ENCODE data around the gene MYL9. TPM values are rescaled to one million over a fixed set of nuclear protein-coding genes. Genes with fewer than 3 reads are reported as not detected.

Gene MYL9
- total and polyA plus RNA-seq, 8 donors = 9.9 to 122 (median 31.7) TPM

DNA sequence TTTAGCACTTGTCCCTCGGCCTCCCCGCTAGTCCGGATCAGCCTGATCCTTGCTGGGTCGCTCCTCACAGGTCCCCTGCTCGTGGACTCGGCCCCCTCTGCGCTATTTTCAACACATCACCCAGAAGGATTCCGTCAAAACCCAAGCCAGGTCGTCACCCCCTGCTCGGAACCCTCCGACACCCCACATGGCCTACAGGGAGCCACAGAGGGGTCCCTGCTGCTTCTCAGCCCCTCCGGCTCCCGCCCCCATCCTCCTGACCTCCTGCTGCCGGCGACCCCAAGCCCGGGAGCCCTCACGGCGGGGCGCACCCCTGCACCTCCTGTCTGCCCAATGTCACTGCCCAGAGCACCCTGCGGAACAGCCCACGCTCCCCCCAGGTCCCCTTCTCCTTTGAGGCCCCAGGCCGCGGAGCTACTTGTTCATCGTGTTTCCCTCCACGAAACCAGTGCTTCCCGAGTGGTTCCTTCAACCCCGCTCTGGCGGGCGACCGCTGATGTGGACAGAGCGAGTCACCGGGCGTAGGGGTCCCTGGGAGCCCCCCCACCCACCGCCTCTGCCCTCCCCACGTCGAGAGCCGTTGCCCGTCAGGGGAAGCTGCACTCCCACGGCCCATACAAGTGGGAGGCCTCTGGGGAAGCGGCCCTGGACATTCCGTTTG lies 638 bp upstream of the MYL9 start:
- no peak for FAIRE-seq
- TF ChIP-seq, protein P1, sequence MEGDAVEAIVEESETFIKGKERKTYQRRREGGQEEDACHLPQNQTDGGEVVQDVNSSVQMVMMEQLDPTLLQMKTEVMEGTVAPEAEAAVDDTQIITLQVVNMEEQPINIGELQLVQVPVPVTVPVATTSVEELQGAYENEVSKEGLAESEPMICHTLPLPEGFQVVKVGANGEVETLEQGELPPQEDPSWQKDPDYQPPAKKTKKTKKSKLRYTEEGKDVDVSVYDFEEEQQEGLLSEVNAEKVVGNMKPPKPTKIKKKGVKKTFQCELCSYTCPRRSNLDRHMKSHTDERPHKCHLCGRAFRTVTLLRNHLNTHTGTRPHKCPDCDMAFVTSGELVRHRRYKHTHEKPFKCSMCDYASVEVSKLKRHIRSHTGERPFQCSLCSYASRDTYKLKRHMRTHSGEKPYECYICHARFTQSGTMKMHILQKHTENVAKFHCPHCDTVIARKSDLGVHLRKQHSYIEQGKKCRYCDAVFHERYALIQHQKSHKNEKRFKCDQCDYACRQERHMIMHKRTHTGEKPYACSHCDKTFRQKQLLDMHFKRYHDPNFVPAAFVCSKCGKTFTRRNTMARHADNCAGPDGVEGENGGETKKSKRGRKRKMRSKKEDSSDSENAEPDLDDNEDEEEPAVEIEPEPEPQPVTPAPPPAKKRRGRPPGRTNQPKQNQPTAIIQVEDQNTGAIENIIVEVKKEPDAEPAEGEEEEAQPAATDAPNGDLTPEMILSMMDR (IDR thresholded peaks at IDR 0.05) = no peak
- Histone ChIP-seq H3K4me1 (no peaks in the 10 kb centered on the region), H3K27ac (peak overlapping the region in 1 of 4 donors; percentile 48), H3K27me3 (no peaks in the 10 kb centered on the region), H3K9me3 (no peaks in the 10 kb centered on the region), H3K36me3 (no peaks in the 10 kb centered on the region), H3K4me3 (peak overlapping the region in 3 of 4 donors; percentile 24 to 40 (median 35))
- intact Hi-C loops (cut with DNase I) = no loop called here
- WGBS, 2 donors = 68 to 70% methylated on average over 39 to 41 of the region's 41 CpGs
- peak in 1 of 6 donors; percentile 74 for DNase-seq
- no peak for ATAC-seq

DNA sequence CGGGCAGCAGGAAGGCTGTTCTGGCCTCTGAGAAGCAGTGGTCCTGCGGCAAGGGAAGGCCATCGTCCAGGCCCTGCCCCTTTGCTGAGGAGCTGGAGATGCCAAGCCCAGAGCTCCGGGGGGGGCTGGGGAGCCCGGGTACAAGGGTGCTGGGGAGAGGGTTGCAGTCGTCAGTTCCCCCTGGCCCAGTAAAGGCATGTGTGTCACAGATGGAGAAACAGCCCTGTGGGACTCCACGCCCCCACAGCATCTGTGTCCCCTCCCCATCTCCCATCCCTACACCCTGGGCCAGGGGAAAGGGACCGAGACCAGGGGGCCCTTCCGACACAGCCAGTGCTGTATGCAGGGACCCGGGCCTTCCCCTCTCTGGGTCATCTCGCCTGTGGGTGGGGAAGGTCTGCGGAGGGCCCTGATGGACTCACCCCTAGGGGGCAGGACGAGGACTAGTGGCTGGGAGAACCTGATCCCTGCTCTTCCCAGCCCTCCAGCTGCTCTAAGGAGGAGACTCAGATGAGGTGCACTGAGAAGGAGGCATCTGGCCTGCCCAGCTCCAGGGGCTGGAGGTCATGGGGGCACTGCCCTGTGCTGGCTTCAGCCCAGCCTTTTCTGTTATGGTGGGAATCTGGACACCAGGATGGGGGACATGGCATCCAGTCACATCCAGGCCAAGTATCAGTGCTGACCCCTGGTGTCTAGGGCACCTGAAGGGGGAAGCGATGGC lies 609 bp downstream of the MYL9 start:
- Histone ChIP-seq H3K36me3 (no peaks in the 10 kb centered on the region), H3K27me3 (no peaks in the 10 kb centered on the region), H3K4me3 (peak overlapping the region; percentile 20 to 40 (median 30)), H3K9me3 (no peaks in the 10 kb centered on the region), H3K4me1 (no peaks in the 10 kb centered on the region), H3K27ac (peak overlapping the region in 1 of 4 donors; percentile 48)
- FAIRE-seq (no peak), ATAC-seq (peak; percentile 25 to 54 (median 47)), DNase-seq (peak in 2 of 6 donors; percentile 36 to 66)
- 61 to 65% methylated on average over 14 of the region's 14 CpGs for WGBS, 2 donors
- intact Hi-C loops (cut with DNase I) = no loop called here
- TF ChIP-seq, protein P1 (IDR thresholded peaks at IDR 0.05) = no peak

DNA sequence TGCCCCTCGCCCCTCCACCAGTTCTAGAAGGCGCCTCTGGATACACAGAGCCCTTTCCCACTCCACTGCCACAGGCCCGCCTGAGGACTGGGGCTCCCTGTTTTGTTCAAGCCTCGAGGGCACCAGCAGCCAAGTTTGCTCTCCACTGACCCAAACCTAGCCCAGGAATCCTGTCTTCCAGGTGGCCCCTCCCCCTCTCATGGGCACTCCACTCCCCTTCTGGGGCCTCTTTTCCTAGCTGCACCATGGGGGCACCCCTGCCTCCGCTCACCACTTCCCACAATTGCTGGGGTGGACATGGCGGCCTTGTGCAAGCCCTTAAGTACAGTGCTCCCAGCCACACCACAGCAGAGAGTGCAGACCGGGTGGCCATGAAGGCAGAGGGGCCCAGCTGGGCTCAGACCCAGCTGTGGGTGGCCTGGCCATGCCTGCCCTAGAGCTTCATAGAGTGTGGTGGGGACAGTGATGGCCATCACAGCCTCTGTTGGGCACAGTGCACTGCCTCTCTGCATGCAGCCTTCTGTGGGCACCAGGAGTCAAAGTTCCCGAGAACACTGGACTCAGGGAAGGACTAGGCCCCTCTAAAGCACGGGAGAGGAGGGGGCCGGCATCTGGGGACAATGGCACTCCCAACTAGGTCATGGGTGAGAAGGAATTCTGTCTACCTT lies 1.3 kb downstream of the MYL9 start:
- Histone ChIP-seq H3K4me3 (peak overlapping the region in 1 of 4 donors; percentile 35), H3K9me3 (no peaks in the 10 kb centered on the region)
- DNase-seq = peak in 1 of 6 donors; percentile 41

DNA sequence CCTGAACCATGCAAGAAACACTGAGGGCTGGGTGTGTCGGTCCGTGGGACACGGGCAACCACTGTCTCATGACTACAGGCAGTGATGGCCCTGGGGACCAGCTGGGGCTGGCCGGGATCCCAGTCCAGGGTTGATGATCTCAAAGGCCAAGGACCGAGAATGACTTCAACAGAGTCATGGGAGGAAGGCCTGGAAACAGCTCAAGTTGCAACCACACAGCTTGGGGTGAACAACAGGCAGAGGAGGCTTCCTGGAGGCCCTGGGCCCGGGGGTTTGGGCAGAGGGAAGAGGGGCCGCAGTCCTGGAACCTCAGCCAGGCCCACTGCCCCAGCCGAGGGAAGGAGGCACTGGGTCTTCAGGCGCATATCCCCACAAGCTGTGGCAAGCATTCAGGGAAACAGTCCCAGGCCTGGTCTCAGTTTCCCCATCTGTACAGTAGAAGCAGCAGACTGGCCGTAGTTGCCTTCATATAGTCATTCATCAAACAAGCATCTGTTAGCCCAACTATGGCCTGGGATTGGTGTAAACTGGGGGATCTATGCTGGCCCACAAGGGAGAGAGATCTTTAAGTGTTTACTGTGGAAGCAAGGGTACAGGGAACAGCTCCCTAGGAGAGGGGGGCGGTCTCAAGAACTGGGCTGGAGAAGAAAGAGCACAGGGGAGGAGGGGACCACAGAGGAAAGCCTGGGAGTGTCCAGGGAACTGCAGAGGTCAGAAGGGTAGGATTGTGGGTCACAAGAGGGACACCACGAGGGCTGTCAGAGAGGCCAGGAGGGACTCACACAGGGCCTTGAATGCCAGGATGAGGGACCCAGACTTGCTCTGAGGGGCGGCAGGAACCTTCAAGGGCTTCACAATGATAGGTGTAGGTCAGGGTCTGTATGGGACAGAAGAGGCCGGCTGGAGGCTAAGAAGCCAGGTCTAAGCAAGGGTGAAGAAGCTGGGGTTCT lies 2.1 kb downstream of the MYL9 start:
- Histone ChIP-seq H3K9me3 (no peaks in the 10 kb centered on the region), H3K36me3 (no peaks in the 10 kb centered on the region), H3K27me3 (no peaks in the 10 kb centered on the region), H3K4me1 (no peaks in the 10 kb centered on the region), H3K4me3 (no peak overlapping the region), H3K27ac (no peak overlapping the region)
- 78 to 81% methylated on average over 13 to 14 of the region's 14 CpGs for WGBS, 2 donors
- DNase-seq (peak in 2 of 6 donors; percentile 39 to 52), ATAC-seq (peak in 3 of 4 donors; percentile 15 to 45 (median 19)), FAIRE-seq (no peak)
- intact Hi-C loops (cut with DNase I) = no loop called here
- TF ChIP-seq, protein P1 (IDR thresholded peaks at IDR 0.05) = no peak

More for the DNA sequence above, 1.3 kb downstream of the MYL9 start:
- ATAC-seq (no peak), FAIRE-seq (no peak)
- intact Hi-C loops (cut with DNase I) = no loop called here
- Histone ChIP-seq H3K4me1 (no peaks in the 10 kb centered on the region), H3K27ac (peak overlapping the region in 1 of 4 donors; percentile 19), H3K27me3 (no peaks in the 10 kb centered on the region), H3K36me3 (no peaks in the 10 kb centered on the region)
- TF ChIP-seq, protein P1 (IDR thresholded peaks at IDR 0.05) = no peak
- 89 to 91% methylated on average over 10 of the region's 10 CpGs for WGBS, 2 donors
